Measurements from ENCODE around the gene SETD4.

Gene SETD4

GRCh38 chr21:36015045-36015444 lies 45.3 kb downstream of the SETD4 start:
- in situ Hi-C loops (cut with HindIII; ENCODE audit: low sequenced_read_pairs): no loop called here

GRCh38 chr21:36010801-36011200 lies 49.5 kb downstream of the SETD4 start:
- in situ Hi-C loops (cut with HindIII; ENCODE audit: low sequenced_read_pairs): no loop called here

GRCh38 chr21:36008505-36008904 lies 51.8 kb downstream of the SETD4 start:
- in situ Hi-C loops (cut with HindIII; ENCODE audit: low sequenced_read_pairs): no loop called here

- in situ Hi-C loops (cut with HindIII; ENCODE audit: low sequenced_read_pairs): no loop called here
Measured at GRCh38 chr21:36005879-36006400, 54.4 kb downstream of the SETD4 start.

- in situ Hi-C loops (cut with HindIII; ENCODE audit: low sequenced_read_pairs): no loop called here
Measured at GRCh38 chr21:36005018-36005417, 55.3 kb downstream of the SETD4 start.

GRCh38 chr21:36004441-36004840 lies 55.9 kb downstream of the SETD4 start:
- in situ Hi-C loops (cut with HindIII; ENCODE audit: low sequenced_read_pairs): no loop called here

- in situ Hi-C loops (cut with HindIII; ENCODE audit: low sequenced_read_pairs): no loop called here
Measured at GRCh38 chr21:36003776-36004175, 56.5 kb downstream of the SETD4 start.

GRCh38 chr21:35996217-35996616 lies 64.1 kb downstream of the SETD4 start:
- in situ Hi-C loops (cut with HindIII; ENCODE audit: low sequenced_read_pairs): no loop called here

GRCh38 chr21:35995522-35996088 lies 64.7 kb downstream of the SETD4 start:
- in situ Hi-C loops (cut with HindIII; ENCODE audit: low sequenced_read_pairs): no loop called here

- in situ Hi-C loops (cut with HindIII; ENCODE audit: low sequenced_read_pairs): no loop called here
Measured at GRCh38 chr21:35994613-35995012, 65.7 kb downstream of the SETD4 start.

GRCh38 chr21:35993875-35994490 lies 66.3 kb downstream of the SETD4 start:
- in situ Hi-C loops (cut with HindIII; ENCODE audit: low sequenced_read_pairs): no loop called here

GRCh38 chr21:35991131-35991530 lies 69.2 kb downstream of the SETD4 start:
- in situ Hi-C loops (cut with HindIII; ENCODE audit: low sequenced_read_pairs): no loop called here

- in situ Hi-C loops (cut with HindIII; ENCODE audit: low sequenced_read_pairs): no loop called here
Measured at GRCh38 chr21:35990609-35991008, 69.7 kb downstream of the SETD4 start.

- in situ Hi-C loops (cut with HindIII; ENCODE audit: low sequenced_read_pairs): no loop called here
Measured at GRCh38 chr21:35989138-35989735, 71.1 kb downstream of the SETD4 start.

- in situ Hi-C loops (cut with HindIII; ENCODE audit: low sequenced_read_pairs): no loop called here
Measured at GRCh38 chr21:35988416-35989137, 71.7 kb downstream of the SETD4 start.

GRCh38 chr21:35987475-35987874 lies 72.9 kb downstream of the SETD4 start:
- in situ Hi-C loops (cut with HindIII; ENCODE audit: low sequenced_read_pairs): no loop called here

- in situ Hi-C loops (cut with HindIII; ENCODE audit: low sequenced_read_pairs): no loop called here
Measured at GRCh38 chr21:35984654-35985361, 75.5 kb downstream of the SETD4 start.
